GM08714 (cell line): Measurements from ENCODE around the gene CEP57.

Experiments
- H3K4me3 ChIP-seq: fragments of 200-500 bp; sonication (Bioruptor generic); 2 replicates; pipeline ENCODE4 v1.5.1; 2014; ENCODE audit warnings: mild to moderate bottlenecking, low read length, inconsistent platforms
- ZNF274 ChIP-seq: IDR thresholded peaks from 2 replicates; pipeline ENCODE4 v1.6.1; 2012; ENCODE audit warnings: mild to moderate bottlenecking, low read depth, low read length

CEP57 gene

GRCh38 chr11:95790123-95790932, at the start of gene CEP57:
Gene CEP57 (plus strand): TSS chr11:95790498. CDS start chr11:95790699, 201 bp downstream.
- TF ChIP-seq ZNF274, result no peak
- H3K4me3 ChIP-seq, result peak within 1 kb of the TSS; percentile 97

GRCh38 chr11:95750101-95750500, 40.2 kb upstream of the CEP57 start:
- no peak for TF ChIP-seq ZNF274
- H3K4me3 ChIP-seq, result no peak overlapping the region

- TF ChIP-seq ZNF274, result no peak
- H3K4me3 ChIP-seq, result no peak overlapping the region
These were observed 38.8 kb upstream of the CEP57 start for GRCh38 chr11:95751515-95751914.

- TF ChIP-seq ZNF274, result no peak
- H3K4me3 ChIP-seq, result no peak overlapping the region
These were observed 29.4 kb upstream of the CEP57 start for GRCh38 chr11:95760941-95761340.

GRCh38 chr11:95762534-95762933, 27.8 kb upstream of the CEP57 start:
- H3K4me3 ChIP-seq, result no peak overlapping the region
- TF ChIP-seq ZNF274, result no peak

GRCh38 chr11:95764267-95764898, 25.9 kb upstream of the CEP57 start:
- no peak for TF ChIP-seq ZNF274
- no peak overlapping the region for H3K4me3 ChIP-seq

GRCh38 chr11:95766701-95767100, 23.6 kb upstream of the CEP57 start:
- no peak overlapping the region for H3K4me3 ChIP-seq
- no peak for TF ChIP-seq ZNF274

GRCh38 chr11:95767498-95767897, 22.8 kb upstream of the CEP57 start:
- no peak for TF ChIP-seq ZNF274
- no peak overlapping the region for H3K4me3 ChIP-seq

- no peak overlapping the region for H3K4me3 ChIP-seq
- TF ChIP-seq ZNF274, result no peak
These were observed 21.8 kb upstream of the CEP57 start for GRCh38 chr11:95768521-95768920.

GRCh38 chr11:95776859-95777258, 13.4 kb upstream of the CEP57 start:
- no peak for TF ChIP-seq ZNF274

GRCh38 chr11:95778699-95779098, 11.6 kb upstream of the CEP57 start:
- TF ChIP-seq ZNF274, result no peak
- no peak overlapping the region for H3K4me3 ChIP-seq

More at GRCh38 chr11:95776859-95777258, 13.4 kb upstream of the CEP57 start:
- H3K4me3 ChIP-seq, result no peak overlapping the region

GRCh38 chr11:95780544-95780943, 9.8 kb upstream of the CEP57 start:
- TF ChIP-seq ZNF274, result no peak
- H3K4me3 ChIP-seq, result no peak overlapping the region

- no peak for TF ChIP-seq ZNF274
- H3K4me3 ChIP-seq, result peak overlapping the region; percentile 97
These were observed 1.3 kb upstream of the CEP57 start for GRCh38 chr11:95788921-95789505.

GRCh38 chr11:95789506-95790122, 684 bp upstream of the CEP57 start, which contains the start of gene FAM76B:
Gene FAM76B (minus strand): TSS chr11:95789782. CDS start chr11:95789478, 304 bp downstream.
- no peak for TF ChIP-seq ZNF274
- H3K4me3 ChIP-seq, result peak within 1 kb of the TSS; percentile 97
